Prostate gland (tissue), 2 donors: ENCODE measurements around the gene TAX1BP1.

ENCODE experiments used
- POLR2AphosphoS5 ChIP-seq: sonication (generic); formaldehyde crosslinking; IDR thresholded peaks from one replicate; pipeline ENCODE4 v1.6.1; 2017; ENCODE audit warnings: antibody characterized with exemption
- TF ChIP-seq, protein P1 (sequence below), 4 experiments: fragments of 200-600 bp in 2 of 4; fragments of 450-650 bp in 2 of 4; sonication (generic) in 2 of 4; IDR thresholded peaks; 1 replicate in 3 of 4; 2 replicates in 1 of 4; pipeline ENCODE4 v1.5.1; 2016 to 2019; ENCODE audit warnings: antibody characterized with exemption in 4 of 4, mild to moderate bottlenecking in 2 of 4, moderate library complexity in 2 of 4

- TF ChIP-seq, protein P1, sequence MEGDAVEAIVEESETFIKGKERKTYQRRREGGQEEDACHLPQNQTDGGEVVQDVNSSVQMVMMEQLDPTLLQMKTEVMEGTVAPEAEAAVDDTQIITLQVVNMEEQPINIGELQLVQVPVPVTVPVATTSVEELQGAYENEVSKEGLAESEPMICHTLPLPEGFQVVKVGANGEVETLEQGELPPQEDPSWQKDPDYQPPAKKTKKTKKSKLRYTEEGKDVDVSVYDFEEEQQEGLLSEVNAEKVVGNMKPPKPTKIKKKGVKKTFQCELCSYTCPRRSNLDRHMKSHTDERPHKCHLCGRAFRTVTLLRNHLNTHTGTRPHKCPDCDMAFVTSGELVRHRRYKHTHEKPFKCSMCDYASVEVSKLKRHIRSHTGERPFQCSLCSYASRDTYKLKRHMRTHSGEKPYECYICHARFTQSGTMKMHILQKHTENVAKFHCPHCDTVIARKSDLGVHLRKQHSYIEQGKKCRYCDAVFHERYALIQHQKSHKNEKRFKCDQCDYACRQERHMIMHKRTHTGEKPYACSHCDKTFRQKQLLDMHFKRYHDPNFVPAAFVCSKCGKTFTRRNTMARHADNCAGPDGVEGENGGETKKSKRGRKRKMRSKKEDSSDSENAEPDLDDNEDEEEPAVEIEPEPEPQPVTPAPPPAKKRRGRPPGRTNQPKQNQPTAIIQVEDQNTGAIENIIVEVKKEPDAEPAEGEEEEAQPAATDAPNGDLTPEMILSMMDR (IDR thresholded peaks at IDR 0.05), result no peak
- no peak for TF ChIP-seq POLR2AphosphoS5
These were observed 35.8 kb downstream of the TAX1BP1 start for GRCh38 chr7:27775782-27776181.
